IMR-90 (cell line): Measurements from ENCODE around the gene PRKCH. TPM values are rescaled to one million over a fixed set of nuclear protein-coding genes. Genes with fewer than 3 reads are reported as not detected.

Experiments used
- ATAC-seq: fragments of 200-7000 bp; cut with Tn5 transposase; 2 replicates; pipeline ENCODE4 v1.9.1; 2020; ENCODE audit warnings: low read depth, mild to moderate bottlenecking, moderate library complexity
- BruUV-seq: library from RNA; stranded (reverse); fragments of 400-500 nt; replicated peaks from 2 replicates; lab custom pipeline; 2021; lab: Mats Ljungman, UMichigan
- CTCF ChIA-PET: fragments of 300-600 bp; formaldehyde crosslinking; extraction: SDS; loops from one replicate; lab custom pipeline; 2021; ENCODE audit warnings: antibody characterized with exemption; lab: Yijun Ruan, JAX
- POLR2A ChIA-PET: fragments of 300-600 bp; sonication (Branson Sonifier 250); formaldehyde crosslinking; loops from one replicate; lab custom pipeline; 2022; ENCODE audit warnings: antibody characterized with exemption; ENCODE audit not compliant: unreplicated experiment; lab: Charles Lee
- DNase-seq: peaks from one replicate; pipeline ENCODE4 v3.0.0; 2013
- H2AFZ ChIP-seq: replicated peaks from 2 replicates; pipeline ENCODE3; 2013; ENCODE audit warnings: low read length, mild to moderate bottlenecking; ENCODE audit not compliant: poor library complexity
- H2AK5ac ChIP-seq: 2 replicates; pipeline ENCODE4 v1.6.1; 2013; ENCODE audit warnings: low read depth, low read length, inconsistent platforms
- H2AK9ac ChIP-seq: replicated peaks from 2 replicates; pipeline ENCODE3; 2013; ENCODE audit warnings: mild to moderate bottlenecking, low read depth, low read length, moderate library complexity; ENCODE audit not compliant: poor library complexity
- H2BK120ac ChIP-seq: 2 replicates; pipeline ENCODE4 v1.6.1; 2013; ENCODE audit warnings: low read depth, low read length, inconsistent platforms
- H2BK15ac ChIP-seq: 3 replicates; pipeline ENCODE4 v1.6.1; 2013; ENCODE audit warnings: low read depth, low read length, inconsistent platforms
- H2BK20ac ChIP-seq: 2 replicates; pipeline ENCODE4 v1.6.1; 2013; ENCODE audit warnings: low read depth, mild to moderate bottlenecking, inconsistent platforms, low read length, moderate library complexity
- H2BK5ac ChIP-seq: 2 replicates; pipeline ENCODE4 v1.6.1; 2013; ENCODE audit warnings: mild to moderate bottlenecking, low read depth, low read length, inconsistent platforms; ENCODE audit not compliant: poor library complexity, severe bottlenecking
- H3K14ac ChIP-seq: replicated peaks from 2 replicates; pipeline ENCODE4 v1.6.1; 2013; ENCODE audit warnings: low read depth, low read length, inconsistent platforms
- H3K18ac ChIP-seq: 2 replicates; pipeline ENCODE4 v1.6.1; 2013; ENCODE audit warnings: low read depth, low read length, control low read depth
- H3K23ac ChIP-seq: 2 replicates; pipeline ENCODE4 v1.6.1; 2013; ENCODE audit warnings: low read depth, low read length, inconsistent platforms
- H3K27ac ChIP-seq: 2 replicates; pipeline ENCODE4 v1.5.1; 2013; ENCODE audit warnings: mild to moderate bottlenecking, control low read depth, low read length; ENCODE audit not compliant: insufficient read depth
- H3K27me3 ChIP-seq: 2 replicates; pipeline ENCODE4 v1.6.1; 2013; ENCODE audit warnings: low read length; ENCODE audit not compliant: control insufficient read depth, insufficient read depth
- H3K36me3 ChIP-seq: 2 replicates; pipeline ENCODE4 v1.6.1; 2013; ENCODE audit warnings: low read length, mixed read lengths; ENCODE audit not compliant: control insufficient read depth, insufficient read depth
- H3K4ac ChIP-seq: 2 replicates; pipeline ENCODE4 v1.6.1; 2013; ENCODE audit warnings: low read depth, low read length, inconsistent platforms
- H3K4me1 ChIP-seq: 2 replicates; pipeline ENCODE4 v1.6.1; 2013; ENCODE audit warnings: low read length, mixed read lengths; ENCODE audit not compliant: control insufficient read depth, insufficient read depth
- H3K4me2 ChIP-seq: 2 replicates; pipeline ENCODE4 v1.6.1; 2013; ENCODE audit warnings: low read depth, mild to moderate bottlenecking, control low read depth, low read length, moderate library complexity
- H3K4me3 ChIP-seq: 2 replicates; pipeline ENCODE4 v1.5.1; 2013; ENCODE audit warnings: low read depth, mild to moderate bottlenecking, control low read depth, low read length, moderate library complexity; ENCODE audit not compliant: insufficient read depth
- H3K56ac ChIP-seq: 2 replicates; pipeline ENCODE4 v1.6.1; 2013; ENCODE audit warnings: low read length, inconsistent platforms; ENCODE audit not compliant: insufficient read depth; ENCODE audit errors: extremely low read depth
- H3K79me1 ChIP-seq, 2 experiments: 2 replicates each; pipeline ENCODE4 v1.6.1; 2013; ENCODE audit warnings: low read length in 2 of 2, inconsistent platforms in 1 of 2, low read depth in 1 of 2
- H3K9ac ChIP-seq: 2 replicates; pipeline ENCODE4 v1.6.1; 2013; ENCODE audit warnings: low read depth, low read length, control low read depth
- H3K9me1 ChIP-seq: 2 replicates; pipeline ENCODE4 v1.6.1; 2013; ENCODE audit warnings: low read length, inconsistent platforms; ENCODE audit not compliant: insufficient read depth
- H3K9me3 ChIP-seq: 2 replicates; pipeline ENCODE4 v1.6.1; 2013; ENCODE audit warnings: low read length; ENCODE audit not compliant: control insufficient read depth, insufficient read depth
- H4K20me1 ChIP-seq: 2 replicates; pipeline ENCODE4 v1.6.1; 2013; ENCODE audit warnings: low read length, inconsistent platforms; ENCODE audit not compliant: insufficient read depth
- H4K5ac ChIP-seq: 2 replicates; pipeline ENCODE4 v1.6.1; 2013; ENCODE audit warnings: mild to moderate bottlenecking, low read depth, low read length, control low read depth
- H4K8ac ChIP-seq, 2 experiments: 2 replicates each; pipeline ENCODE4 v1.6.1; 2013; ENCODE audit warnings: low read depth in 2 of 2, low read length in 2 of 2, control low read depth in 1 of 2, inconsistent platforms in 1 of 2
- H4K91ac ChIP-seq: 2 replicates; pipeline ENCODE4 v1.6.1; 2013; ENCODE audit warnings: low read depth, low read length, inconsistent platforms; ENCODE audit not compliant: insufficient read depth
- CTCF ChIP-seq: conservative IDR thresholded peaks from 2 replicates; pipeline ENCODE4 v1.5.1; 2012; ENCODE audit warnings: mild to moderate bottlenecking, low read depth, low read length, improper control_type of control experiment
- MAZ ChIP-seq: IDR thresholded peaks from 2 replicates; pipeline ENCODE4 v1.6.1; 2012; ENCODE audit warnings: low read depth, mild to moderate bottlenecking, low read length, improper control_type of control experiment, moderate library complexity, borderline replicate concordance
- POLR2A ChIP-seq: IDR thresholded peaks from 2 replicates; pipeline ENCODE4 v1.6.1; 2012; ENCODE audit warnings: mild to moderate bottlenecking, low read depth, low read length
- RCOR1 ChIP-seq: IDR thresholded peaks from 2 replicates; pipeline ENCODE4 v1.6.1; 2012; ENCODE audit warnings: mild to moderate bottlenecking, low read length, improper control_type of control experiment; ENCODE audit not compliant: insufficient replicate concordance
- WGBS, 2 experiments: methylation state at CpG; one replicate each; pipeline versions ENCODE4 v1.1.5 to v1.1.7; 2013; ENCODE audit warnings: missing lambda C conversion rate in 2 of 2; ENCODE audit not compliant: insufficient read length in 1 of 2; ENCODE audit errors: extremely low coverage in 2 of 2; 5-methylcytosine and 5-hydroxymethylcytosine counted together
- dilution Hi-C: fragments of 300-500 bp; cut with HindIII; formaldehyde crosslinking; loops from one replicate; pipeline ENCODE4 v1.14.3; 2018; ENCODE audit warnings: low sequenced_read_pairs; ENCODE audit not compliant: unreplicated experiment
- in situ Hi-C: fragments of 300-500 bp; cut with MboI; formaldehyde crosslinking; loops from 3 replicates; pipeline ENCODE4 v1.14.3; 2019; ENCODE audit warnings: low sequenced_read_pairs, inconsistent platforms, mixed read lengths
- intact Hi-C: fragments of 100-400 bp; cut with micrococcal nuclease; formaldehyde crosslinking; loops from 2 replicates; pipeline ENCODE4 v1.10.0; 2022
- polyA plus RNA-seq, 3 experiments: library from polyadenylated mRNA; depleted of rRNA; stranded (reverse); fragments of >200 nt; gene quantifications; 2 replicates each; pipeline ENCODE4 v1.2.3, GENCODE V29; 2012; ENCODE audit warnings: low replicate concordance in 1 of 3
- total RNA-seq: library from RNA; depleted of rRNA; stranded (reverse); fragments of >200 nt; gene quantifications from 2 replicates; pipeline ENCODE4 v1.2.3, GENCODE V29; 2012
- TF ChIP-seq, protein P1 (sequence below): fragments of 150-350 bp; IDR thresholded peaks from 2 replicates; pipeline ENCODE4 v1.6.1; 2017; ENCODE audit warnings: mild to moderate bottlenecking, antibody characterized with exemption, low read length, low read depth

The PRKCH gene
- total and polyA plus RNA-seq, 2 of the 4 experiments (the other 2 are of a cell fraction), result 1.6 to 2.3 TPM

DNA sequence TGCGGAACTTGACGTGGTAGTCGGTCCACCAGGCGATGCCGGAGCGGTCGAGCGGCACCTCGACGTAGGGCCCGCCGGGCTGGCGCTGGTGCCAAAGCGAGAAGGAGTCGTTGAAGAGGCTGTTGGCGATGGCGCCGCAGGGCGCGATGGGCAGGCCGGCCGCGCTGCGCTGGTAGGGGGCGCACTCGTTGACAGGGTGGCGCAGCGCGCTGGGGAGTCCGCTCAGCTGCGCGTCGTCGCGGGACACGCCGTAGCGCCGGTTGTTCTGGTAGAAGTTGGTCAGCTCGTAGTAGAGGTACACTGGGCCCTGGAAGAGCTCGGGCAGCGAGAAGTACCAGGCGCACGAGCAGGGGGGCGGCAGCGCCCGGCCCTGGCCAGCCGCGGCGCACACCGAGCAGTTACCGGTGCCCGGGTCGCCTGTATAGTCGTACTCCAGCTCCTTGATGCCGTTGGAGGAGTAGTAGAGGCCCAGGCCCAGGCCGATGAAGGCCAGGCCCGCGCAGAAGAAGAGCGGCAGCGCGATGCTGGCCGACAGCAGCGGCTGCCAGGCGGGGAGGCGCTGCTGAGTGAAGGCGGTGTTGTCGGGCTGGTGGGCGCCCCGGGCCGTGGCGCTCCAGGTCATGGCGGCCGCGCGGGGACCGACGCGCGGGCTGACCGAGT, 40.7 kb upstream of the PRKCH start:
- BruUV-seq, result no TSS peak
- intact Hi-C loops, result no loop called here

More for the DNA sequence above, 40.7 kb upstream of the PRKCH start:
- no peak overlapping the region for H2BK5ac ChIP-seq
- H2AFZ ChIP-seq, result peak overlapping the region; percentile 94
- no peaks in the 10 kb centered on the region for H3K79me1 ChIP-seq
- H3K23ac ChIP-seq, result no peak overlapping the region
- H3K9ac ChIP-seq, result no peak overlapping the region
- peak overlapping the region; percentile 74 for H2AK9ac ChIP-seq
- dilution Hi-C loops, result no loop called here
- WGBS, 2 experiments, result 6% methylated on average over 31 of the region's 81 CpGs; no CpG with 5 or more reads in 1 of the 2 experiments
- no peaks in the 10 kb centered on the region for H3K9me1 ChIP-seq
- H3K27ac ChIP-seq, result no peak overlapping the region
- DNase-seq (peak; percentile 34), ATAC-seq (peak; percentile 82)
- no peak overlapping the region for H3K18ac ChIP-seq
- in situ Hi-C loops, result loop anchor here (10.0 kb wide), 1 partner anchor 936 kb away; no protein-coding TSS in a partner anchor
- no peak overlapping the region for H3K56ac ChIP-seq
- H2BK20ac ChIP-seq, result no peak overlapping the region; the same call in 1 of the 2 replicates
- peak overlapping the region; percentile 22 for H3K4me3 ChIP-seq
- no peaks in the 10 kb centered on the region for H3K36me3 ChIP-seq
- TF ChIP-seq CTCF (peak; percentile 28), MAZ (no peak), POLR2A (no peak), RCOR1 (no peak)
- TF ChIP-seq, protein P1, sequence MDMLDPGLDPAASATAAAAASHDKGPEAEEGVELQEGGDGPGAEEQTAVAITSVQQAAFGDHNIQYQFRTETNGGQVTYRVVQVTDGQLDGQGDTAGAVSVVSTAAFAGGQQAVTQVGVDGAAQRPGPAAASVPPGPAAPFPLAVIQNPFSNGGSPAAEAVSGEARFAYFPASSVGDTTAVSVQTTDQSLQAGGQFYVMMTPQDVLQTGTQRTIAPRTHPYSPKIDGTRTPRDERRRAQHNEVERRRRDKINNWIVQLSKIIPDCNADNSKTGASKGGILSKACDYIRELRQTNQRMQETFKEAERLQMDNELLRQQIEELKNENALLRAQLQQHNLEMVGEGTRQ, result no peak
- H3K14ac ChIP-seq, result no peak overlapping the region
- H2BK15ac ChIP-seq, result peak overlapping the region; percentile 21; the same call in 1 of the 3 replicates
- POLR2A ChIA-PET, result no interaction called here
- H4K91ac ChIP-seq, result no peak overlapping the region; the same call in 1 of the 2 replicates
- H3K4me2 ChIP-seq, result peak overlapping the region; percentile 9
- no peak overlapping the region; the same call in 1 of the 2 replicates for H4K5ac ChIP-seq
- peak overlapping the region; percentile 41 for H2BK120ac ChIP-seq
- H3K27me3 ChIP-seq, result peaks cover 25% of the 10 kb centered on the region
- H4K20me1 ChIP-seq, result no peaks in the 10 kb centered on the region
- no peaks in the 10 kb centered on the region for H3K4me1 ChIP-seq
- peak overlapping the region; percentile 63; the same call in 1 of the 2 replicates for H3K4ac ChIP-seq
- peaks cover 8% of the 10 kb centered on the region; the same call in 1 of the 2 replicates for H3K9me3 ChIP-seq
- CTCF ChIA-PET, result no interaction called here
- no peak overlapping the region for H2AK5ac ChIP-seq
- H4K8ac ChIP-seq, result peak overlapping the region in 1 of 2 experiments; percentile 72; a peak in 1 of 4 replicates
